Measurements from ENCODE around the gene POC1B.
"Not testable (repeated sequence)": the region's sequence is repeated elsewhere in the genome, so short reads cannot be mapped to it uniquely, and the experiment has no call there.

The POC1B gene

DNA sequence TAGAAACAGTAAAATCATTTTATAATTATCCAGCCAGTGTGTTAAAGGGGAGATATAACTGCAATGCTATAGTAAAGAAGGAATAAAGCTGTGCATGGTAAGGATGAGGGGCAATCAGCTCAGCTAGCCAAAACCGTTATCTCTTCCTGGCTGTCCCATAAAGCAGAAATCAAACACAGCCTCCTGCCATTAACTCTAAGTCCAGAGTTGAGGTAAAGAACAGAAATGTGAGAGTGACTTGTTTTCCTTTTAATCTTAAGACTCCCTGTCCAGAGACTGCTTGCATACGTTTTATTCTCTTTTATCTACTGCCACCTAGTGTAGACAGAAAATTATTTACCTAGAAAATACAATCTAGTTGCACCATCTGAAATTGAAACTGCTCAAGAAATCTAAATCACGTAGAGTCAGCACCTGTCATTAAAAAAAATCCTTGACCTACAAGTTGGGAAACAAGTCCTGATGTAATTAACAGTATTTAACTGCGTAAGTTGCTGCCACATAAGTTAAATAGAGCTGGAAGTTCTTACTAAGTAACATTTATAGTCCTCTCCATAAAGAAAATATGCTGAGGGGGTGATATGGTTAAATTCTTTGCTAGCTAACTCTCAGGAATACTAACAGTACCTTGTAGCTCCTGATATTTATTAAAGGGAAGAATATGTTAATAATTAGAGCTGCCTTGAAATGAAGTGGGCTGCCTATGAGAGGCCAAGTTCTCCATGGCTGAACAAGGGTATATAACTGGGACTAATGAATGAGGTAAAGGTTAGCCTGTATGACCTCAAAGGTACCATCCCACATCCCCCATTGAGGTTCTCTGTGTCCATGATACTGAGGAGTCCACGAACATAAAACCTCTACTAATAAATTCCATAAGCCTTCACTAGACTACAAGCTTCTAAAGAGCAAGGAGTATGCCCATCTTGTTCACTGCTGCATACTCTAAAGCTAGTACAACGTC, 63.9 kb downstream of the POC1B start:
- TF ChIP-seq, protein P1, sequence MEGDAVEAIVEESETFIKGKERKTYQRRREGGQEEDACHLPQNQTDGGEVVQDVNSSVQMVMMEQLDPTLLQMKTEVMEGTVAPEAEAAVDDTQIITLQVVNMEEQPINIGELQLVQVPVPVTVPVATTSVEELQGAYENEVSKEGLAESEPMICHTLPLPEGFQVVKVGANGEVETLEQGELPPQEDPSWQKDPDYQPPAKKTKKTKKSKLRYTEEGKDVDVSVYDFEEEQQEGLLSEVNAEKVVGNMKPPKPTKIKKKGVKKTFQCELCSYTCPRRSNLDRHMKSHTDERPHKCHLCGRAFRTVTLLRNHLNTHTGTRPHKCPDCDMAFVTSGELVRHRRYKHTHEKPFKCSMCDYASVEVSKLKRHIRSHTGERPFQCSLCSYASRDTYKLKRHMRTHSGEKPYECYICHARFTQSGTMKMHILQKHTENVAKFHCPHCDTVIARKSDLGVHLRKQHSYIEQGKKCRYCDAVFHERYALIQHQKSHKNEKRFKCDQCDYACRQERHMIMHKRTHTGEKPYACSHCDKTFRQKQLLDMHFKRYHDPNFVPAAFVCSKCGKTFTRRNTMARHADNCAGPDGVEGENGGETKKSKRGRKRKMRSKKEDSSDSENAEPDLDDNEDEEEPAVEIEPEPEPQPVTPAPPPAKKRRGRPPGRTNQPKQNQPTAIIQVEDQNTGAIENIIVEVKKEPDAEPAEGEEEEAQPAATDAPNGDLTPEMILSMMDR (IDR thresholded peaks at IDR 0.05; ENCODE audit: extremely low read depth, insufficient read depth, missing control alignments): peak; percentile 52
- in situ Hi-C loops (cut with MboI; ENCODE audit: low pct_unique_long_range_greater_than_20kb, low sequenced_read_pairs, unreplicated experiment): loop anchor here (10.0 kb wide), 1 partner anchor 407 kb away; no protein-coding TSS in a partner anchor
- peak; percentile 40 for DNase-seq (ENCODE audit: low spot score)

- in situ Hi-C loops (cut with MboI; ENCODE audit: low pct_unique_long_range_greater_than_20kb, low sequenced_read_pairs, unreplicated experiment): loop anchor here (10.0 kb wide), 1 partner anchor 406 kb away; no protein-coding TSS in a partner anchor
These were observed 64.7 kb downstream of the POC1B start for GRCh38 chr12:89461190-89461589.

DNA sequence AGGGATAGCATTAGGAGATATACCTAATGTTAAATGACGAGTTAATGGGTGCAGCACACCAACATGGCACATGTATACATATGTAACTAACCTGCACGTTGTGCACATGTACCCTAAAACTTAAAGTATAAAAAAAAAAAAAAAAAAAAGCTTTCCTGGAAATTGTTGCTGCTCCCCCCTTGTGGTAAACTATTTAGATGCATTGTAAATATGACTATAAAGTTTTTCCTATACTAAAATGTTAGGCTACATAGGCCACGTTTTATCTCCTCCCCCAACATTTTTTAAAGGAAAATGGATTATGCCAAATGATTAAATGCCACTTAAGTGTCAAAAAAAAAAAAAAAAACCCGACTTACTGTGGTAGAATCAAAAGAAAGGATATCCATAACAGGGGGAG, 66.6 kb downstream of the POC1B start:
- in situ Hi-C loops (cut with MboI; ENCODE audit: low pct_unique_long_range_greater_than_20kb, low sequenced_read_pairs, unreplicated experiment); DNase-seq (ENCODE audit: low spot score): not testable (repeated sequence)

More at GRCh38 chr12:89461190-89461589, 64.7 kb downstream of the POC1B start:
- TF ChIP-seq, protein P1 (IDR thresholded peaks at IDR 0.05; ENCODE audit: extremely low read depth, insufficient read depth, missing control alignments): no peak
- no peak for DNase-seq (ENCODE audit: low spot score)

GRCh38 chr12:89456565-89456964, 69.3 kb downstream of the POC1B start:
- TF ChIP-seq, protein P1 (IDR thresholded peaks at IDR 0.05; ENCODE audit: extremely low read depth, insufficient read depth, missing control alignments): no peak
- no peak for DNase-seq (ENCODE audit: low spot score)
- in situ Hi-C loops (cut with MboI; ENCODE audit: low pct_unique_long_range_greater_than_20kb, low sequenced_read_pairs, unreplicated experiment): no loop called here

GRCh38 chr12:89454080-89454848, 71.6 kb downstream of the POC1B start:
- no peak for DNase-seq (ENCODE audit: low spot score)
- in situ Hi-C loops (cut with MboI; ENCODE audit: low pct_unique_long_range_greater_than_20kb, low sequenced_read_pairs, unreplicated experiment): no loop called here
- TF ChIP-seq, protein P1 (IDR thresholded peaks at IDR 0.05; ENCODE audit: extremely low read depth, insufficient read depth, missing control alignments): no peak

DNA sequence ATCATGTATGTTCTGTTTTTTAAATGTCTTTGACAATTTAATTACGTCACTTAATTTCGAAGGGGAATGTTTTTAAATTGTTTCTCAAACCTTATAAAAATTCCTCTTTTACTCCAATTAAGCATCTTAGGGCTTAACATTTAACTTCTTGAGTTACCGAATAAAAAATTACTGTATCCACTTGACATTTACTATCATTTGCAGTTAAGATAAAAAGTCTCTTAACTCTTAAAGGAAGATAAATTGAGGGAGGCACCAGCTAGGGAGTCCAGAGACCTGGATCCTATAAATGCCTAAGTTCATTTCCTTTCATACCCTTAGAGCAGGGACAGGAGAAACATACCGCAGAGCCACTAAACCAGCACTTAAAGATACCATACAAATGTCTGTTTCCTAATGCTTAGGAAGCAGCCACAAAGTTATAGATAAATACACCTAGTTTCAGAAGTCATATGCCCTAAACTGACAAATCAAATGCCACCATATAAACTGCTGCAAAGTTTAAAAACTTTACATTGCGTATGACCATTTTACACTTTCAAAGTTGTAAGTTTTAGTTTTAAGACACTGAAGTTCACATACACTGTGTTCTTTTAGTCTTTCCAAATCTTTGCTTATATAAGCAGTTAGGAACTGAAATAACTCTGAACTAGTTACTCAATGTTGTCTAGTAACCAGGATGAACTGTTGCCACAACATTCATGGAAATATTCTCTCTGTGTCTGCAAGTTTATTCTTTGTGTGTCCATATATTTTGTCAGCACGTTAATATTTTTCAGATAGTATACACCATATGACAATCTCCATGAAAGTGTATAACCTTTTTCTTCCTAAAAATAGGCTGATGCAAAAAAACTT, 72.5 kb downstream of the POC1B start:
- no peak for DNase-seq (ENCODE audit: low spot score)
- TF ChIP-seq, protein P1 (IDR thresholded peaks at IDR 0.05; ENCODE audit: extremely low read depth, insufficient read depth, missing control alignments): no peak
- in situ Hi-C loops (cut with MboI; ENCODE audit: low pct_unique_long_range_greater_than_20kb, low sequenced_read_pairs, unreplicated experiment): no loop called here

Measured in GM13977 (cell line).